Measurements from ENCODE around the gene INAFM1. TPM values are rescaled to one million over a fixed set of nuclear protein-coding genes. Genes with fewer than 3 reads are reported as not detected.

INAFM1 gene
- total RNA-seq (2014; rRNA removed; shearing (Covaris generic)) = 1.7 TPM in 2 replicates
- polyA plus RNA-seq (2014; cell fraction: nucleus; rRNA removed) = 1.9 and 3.3 TPM in 2 replicates

DNA sequence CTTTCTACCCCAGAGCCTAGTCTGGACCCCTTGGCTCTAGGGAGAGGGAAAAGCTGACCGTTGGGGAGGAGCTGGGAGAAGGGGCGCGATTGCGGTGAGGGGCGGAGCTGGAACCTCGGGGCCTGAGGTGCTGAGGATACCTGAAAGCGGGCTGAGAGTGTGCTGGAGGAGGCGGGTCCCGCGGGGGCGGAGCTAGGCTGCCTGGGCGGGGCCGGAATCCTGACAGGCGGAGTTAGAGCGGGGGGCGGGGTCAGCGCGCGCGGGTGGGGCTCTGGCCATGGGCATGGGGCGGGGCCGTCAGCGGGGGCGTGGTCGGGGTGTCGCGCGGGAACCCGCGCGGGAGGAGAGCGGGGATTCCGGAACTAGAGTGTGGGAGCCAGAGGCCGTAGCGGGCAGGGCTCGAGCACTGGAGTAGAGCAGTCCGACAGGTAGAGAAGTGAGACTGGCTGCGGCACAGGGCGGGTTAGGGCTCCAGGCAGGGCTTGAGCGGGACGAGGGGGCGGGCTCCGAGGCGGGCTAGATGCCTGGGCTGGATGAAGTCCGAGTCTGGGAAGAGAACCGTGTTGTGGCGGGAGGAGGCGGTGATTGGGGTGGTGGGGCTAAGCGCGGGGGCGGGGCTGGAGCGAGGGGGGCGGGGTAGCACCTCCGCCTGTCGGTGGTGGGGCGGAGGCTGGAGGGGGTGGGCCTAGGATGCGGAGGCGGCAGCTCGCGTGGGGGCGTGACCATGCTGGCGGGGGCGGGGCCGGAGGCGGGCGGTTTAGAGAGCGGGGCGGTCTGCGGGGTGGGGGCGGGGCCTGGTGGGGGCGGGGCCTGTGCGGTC is at the start of gene INAFM1:
TSS of gene INAFM1 (plus strand) at position 815 of the 820 bp plus-strand sequence. CDS start 35 bp downstream, outside the sequence.
- peak; percentile 85 for DNase-seq (ENCODE audit: extremely low read depth, low read depth)

DNA sequence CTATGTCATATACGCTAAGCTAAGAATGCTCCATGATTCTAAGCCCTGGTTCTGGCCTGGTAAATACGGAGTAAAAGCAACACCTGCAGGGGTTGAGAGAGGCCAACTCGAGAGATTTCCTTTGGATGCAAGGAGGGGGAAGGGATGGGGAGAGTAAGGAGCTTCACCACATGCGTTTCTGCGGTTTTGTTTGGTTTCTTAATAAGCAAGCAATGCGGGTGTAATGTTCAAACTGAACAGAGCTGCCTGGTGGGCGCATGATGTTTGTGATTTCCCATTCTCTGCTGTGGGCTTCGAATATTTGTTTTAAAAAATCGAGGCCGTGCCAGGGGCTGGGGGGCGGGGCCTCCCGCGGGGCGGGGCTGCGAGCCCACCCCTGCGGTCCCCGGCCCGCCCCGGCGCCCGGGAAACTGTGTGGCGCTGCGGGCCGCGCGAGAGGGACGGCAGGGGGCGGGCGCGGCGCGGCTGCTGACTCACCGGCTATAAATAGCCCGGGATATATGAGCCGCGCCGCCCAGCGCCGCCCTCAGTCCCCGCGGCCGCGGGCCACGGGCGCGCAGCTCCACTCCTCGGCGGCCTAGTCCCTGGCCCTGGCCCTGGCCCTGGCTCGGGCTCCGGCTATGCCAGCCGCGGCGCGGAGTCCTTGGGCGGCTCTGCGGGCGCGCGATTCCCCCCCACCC is 48.8 kb upstream of the INAFM1 start:
- peak; percentile 75 for DNase-seq (ENCODE audit: extremely low read depth, low read depth)

DNA sequence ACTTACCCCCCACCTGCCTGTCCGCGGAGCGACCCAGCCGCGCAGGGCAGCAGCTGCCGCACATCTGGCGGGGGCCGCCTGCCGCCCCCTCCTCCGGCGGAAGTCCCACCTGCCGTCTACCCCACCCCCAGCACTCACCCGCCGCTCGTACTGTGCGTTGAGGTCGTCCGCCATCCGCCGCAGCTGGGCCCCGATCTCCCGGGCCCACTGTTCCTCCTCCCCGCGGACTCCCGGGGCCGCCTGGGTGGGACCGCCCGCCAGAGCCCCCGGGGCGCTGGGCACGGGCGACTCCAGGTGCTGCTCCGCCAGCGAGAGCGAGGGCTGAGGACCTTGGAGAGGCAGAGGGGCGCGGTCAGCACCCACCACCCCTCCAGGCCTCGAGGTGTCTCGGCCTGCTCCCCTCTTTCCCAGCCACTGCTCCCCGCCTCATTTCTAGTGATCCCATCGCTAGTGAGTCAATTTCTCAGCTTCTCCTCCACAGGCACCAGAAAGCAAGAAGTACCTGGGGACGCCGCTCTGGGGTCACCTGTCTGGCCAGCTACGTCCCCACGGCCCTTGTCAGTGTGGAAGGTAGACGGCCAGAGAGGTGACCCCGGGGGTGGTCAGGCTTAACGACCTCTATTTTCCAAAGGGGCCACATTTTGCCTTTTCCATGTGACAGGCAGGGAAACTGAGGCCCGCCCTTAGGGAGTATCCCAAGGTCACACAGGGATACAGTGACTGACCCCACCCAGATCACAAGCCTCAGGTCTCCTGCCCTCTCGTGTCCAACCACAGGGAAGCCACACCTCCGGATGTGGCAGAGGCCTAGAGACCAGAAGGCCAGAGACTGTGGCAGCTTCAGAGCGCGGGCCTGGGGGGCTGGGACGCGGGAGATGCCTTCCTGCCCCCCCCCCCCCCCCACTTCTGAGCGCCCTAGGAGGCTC is 48.0 kb upstream of the INAFM1 start:
- peak; percentile 82 for DNase-seq (ENCODE audit: extremely low read depth, low read depth)

DNA sequence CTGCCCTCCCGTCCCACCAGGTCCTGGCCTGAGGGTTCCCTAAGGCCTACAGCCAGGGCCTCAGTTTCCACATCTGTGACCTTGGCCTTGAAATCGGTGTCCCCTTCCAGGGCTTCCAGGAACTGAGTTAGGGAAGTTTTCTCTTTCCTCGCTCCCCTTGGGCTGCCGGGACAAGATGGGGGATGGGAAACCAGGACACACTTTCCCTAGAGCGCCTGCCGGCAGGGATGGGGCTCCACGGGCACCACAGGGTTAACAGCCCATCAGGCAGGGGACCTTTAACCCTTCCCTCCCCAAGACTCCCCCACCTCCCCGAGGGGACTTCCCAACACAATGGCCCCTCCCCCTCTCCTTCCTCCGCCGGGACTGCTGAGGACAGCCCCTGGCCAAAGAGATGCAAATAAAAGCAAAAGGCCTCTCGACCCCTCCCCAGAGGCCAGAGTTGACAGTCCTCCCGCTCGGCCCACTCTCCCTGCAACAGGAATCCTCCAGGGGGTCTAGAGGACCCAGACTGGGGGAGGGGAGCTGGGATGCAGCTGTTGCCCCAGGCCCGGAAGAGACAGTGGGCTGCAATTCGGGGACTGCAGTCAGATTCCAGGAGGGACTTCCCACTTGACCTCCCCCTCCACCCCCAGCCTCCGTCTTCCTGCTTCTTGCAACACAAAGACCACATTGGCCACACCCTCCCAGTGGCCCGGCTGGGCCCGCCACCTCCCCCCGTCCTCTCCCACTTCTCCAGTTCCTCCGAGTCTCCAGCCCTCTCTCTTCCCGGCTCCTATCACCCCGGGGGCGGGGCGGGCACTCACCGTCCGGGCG is 47.1 kb upstream of the INAFM1 start:
- peak; percentile 89 for DNase-seq (ENCODE audit: extremely low read depth, low read depth)

DNA sequence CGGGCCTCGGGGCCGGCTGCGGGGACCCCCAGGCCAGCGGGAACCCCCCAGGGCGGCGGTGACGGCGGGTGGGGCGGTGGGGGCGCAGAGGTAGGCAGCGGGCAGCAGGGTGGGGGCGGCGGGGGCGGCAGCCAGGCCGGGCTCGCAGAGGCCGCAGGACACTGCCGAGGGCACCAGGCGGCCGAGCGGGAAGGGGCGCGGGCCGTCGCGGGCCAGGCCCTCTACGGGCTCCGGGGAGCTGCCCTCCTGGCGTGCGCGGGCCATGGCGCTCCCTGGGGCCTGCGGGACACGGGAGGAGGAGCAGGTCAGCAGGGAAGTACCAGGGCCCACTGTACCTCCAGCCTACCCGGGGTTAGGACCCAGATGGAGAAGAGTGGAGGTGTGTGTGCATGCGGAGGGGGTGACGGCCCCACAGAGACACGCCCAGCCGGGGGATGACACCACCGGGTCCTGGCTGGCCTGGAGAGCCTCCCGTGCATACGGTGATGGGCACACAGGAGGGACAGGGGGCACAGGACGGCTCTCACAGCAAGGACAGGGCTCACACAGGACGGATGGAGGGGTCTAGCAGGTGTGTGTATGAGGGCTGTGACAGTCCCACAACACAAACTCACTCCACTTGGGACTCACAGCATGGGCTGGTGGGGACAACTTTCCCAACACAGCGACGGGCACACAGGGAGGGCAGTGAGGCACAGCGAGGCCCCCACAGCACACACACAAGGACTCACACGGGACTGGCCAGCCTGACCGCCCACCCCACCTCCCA is 46.3 kb upstream of the INAFM1 start:
- no peak for DNase-seq (ENCODE audit: extremely low read depth, low read depth)

DNA sequence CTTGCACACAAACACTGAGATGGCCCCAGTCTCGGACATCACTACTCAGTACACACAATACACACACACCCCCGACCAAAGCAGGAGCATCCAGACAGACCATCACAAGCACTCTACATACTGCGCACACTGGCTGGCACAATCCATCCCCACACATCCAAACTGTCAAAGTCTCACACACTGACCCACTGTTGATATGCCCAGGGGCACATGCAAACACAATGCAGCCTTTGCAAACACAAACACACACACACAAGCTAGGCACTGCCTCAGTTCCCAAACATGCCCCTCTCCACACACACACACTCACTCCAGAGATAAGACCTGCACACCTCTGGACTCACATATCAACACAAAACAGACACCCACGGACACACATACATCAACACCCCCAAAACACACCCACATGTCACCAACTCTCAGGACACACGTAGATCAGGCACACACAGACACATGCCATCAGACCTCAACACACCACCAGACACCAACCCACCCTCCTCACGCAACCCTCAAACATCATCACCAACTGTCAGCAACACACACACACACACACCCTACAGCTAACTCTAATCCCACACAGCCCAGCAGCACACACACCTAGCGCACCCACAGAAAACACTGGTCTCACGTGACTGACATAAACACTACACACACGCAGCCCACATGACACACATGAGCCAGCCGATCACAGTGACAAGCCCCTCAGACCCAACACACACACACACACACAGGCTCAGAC is 45.6 kb upstream of the INAFM1 start:
- no peak for DNase-seq (ENCODE audit: extremely low read depth, low read depth)

DNA sequence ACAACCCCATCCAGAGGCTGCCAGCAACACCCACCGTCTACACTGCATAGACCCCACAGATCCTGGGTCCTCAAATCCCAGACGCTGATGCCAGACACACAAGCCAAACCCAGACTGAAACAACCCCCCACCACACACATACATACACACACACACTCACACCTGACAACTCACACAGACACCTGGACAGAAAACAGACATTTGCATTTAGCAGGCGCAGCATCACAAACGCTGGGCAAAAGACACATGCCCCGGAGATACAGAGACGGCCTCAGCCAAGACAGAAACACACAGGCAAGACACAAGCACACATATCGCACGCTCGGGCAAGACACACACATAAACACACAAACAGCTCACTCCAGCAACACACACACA is 45.0 kb upstream of the INAFM1 start:
- no peak for DNase-seq (ENCODE audit: extremely low read depth, low read depth)

DNA sequence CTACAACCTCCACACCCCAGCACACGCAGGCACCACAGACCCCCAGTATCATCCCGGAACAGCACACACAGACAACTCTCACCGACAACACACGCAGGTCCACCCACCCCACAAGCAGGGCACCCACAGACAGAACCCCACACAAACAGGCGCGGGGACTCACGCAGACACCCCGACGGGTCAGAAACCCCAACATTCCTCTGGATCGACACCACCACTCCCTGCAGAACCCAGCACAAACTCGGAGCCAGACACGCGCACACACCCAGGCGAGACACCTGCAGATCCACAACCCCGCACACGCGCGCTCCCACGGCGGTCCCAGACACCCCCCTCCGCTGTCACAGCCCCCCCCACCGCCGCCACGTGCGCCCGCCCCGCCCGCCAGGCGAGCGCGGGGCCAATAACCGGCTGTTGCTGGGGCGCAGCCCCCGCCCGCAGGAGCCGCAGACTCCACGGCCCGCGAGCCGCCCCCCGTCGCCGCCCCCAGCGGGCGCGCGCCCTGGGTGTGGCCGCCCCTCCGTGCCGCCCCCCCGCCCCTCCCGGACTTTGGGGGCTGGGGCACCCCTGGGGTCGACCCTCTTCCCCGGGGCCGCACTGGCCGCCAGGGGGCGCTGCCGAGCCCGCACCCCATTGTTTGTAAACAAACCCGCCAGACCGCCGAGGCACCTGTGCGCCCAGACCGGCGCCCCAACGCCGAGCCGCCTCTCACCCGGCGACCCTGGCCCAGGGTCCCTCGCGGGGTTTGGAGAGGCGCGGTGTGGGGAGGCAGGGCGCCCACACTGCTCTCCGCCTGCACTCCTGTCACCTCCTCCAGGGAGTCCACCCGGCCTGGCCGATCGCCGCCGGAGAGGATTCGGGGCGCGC is 44.4 kb upstream of the INAFM1 start:
- DNase-seq (ENCODE audit: extremely low read depth, low read depth) = no peak

DNA sequence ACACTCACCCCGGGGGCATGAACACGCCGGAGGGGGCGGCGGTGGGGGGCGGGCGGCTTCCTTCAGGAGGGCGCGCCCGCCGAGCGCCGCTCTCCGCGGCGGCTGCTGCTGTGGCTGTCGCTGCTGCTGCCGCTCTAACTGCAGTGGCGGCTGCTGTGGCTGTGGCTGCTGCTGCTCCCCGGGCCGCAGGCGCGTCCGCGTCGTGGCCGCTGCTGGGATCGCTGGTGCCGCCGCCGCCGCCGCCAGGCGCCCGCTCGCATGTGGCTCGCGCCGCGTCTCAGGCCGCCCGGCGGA is 43.8 kb upstream of the INAFM1 start, which contains the start of gene BBC3:
TSS of gene BBC3 (minus strand) at position 279 of the 294 bp plus-strand sequence. CDS start 2,768 bp downstream, outside the sequence.
- DNase-seq (ENCODE audit: extremely low read depth, low read depth) = no peak

DNA sequence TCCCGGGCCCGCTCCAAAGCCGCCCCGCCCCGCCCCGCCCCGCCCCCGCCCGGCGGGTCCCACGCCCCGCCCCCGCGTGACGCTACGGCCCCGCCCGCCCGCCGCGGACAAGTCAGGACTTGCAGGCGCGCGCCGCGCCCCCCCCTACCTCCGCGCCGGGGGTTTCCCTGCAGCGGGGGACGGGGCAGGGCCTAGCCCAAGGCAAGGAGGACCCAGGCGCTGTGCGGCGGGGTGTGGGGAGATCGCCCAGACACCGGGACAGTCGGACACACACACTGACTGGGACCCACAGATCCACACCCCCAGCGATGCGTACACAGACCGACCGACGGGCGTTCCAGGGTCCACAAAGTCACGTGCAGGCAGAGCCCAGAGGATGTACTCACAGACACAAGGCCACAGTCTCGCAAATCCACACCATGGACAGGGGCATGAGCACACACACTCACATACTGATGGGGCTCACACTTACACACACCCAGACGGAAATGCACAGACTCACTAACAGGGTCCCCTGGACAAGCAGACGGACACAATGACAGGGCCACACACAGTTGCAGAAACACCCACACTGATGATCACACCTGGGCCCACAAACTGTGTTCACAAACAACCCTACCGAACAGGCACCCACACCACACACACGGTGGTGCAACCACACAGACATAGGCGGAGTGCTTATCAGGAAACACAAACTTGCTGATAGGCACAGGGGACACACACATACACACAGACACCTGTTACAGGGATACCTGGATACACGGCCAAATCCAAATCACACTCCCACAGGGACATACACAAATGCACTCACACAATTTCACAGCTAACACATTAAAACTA is 43.2 kb upstream of the INAFM1 start:
- no peak for DNase-seq (ENCODE audit: extremely low read depth, low read depth)

DNA sequence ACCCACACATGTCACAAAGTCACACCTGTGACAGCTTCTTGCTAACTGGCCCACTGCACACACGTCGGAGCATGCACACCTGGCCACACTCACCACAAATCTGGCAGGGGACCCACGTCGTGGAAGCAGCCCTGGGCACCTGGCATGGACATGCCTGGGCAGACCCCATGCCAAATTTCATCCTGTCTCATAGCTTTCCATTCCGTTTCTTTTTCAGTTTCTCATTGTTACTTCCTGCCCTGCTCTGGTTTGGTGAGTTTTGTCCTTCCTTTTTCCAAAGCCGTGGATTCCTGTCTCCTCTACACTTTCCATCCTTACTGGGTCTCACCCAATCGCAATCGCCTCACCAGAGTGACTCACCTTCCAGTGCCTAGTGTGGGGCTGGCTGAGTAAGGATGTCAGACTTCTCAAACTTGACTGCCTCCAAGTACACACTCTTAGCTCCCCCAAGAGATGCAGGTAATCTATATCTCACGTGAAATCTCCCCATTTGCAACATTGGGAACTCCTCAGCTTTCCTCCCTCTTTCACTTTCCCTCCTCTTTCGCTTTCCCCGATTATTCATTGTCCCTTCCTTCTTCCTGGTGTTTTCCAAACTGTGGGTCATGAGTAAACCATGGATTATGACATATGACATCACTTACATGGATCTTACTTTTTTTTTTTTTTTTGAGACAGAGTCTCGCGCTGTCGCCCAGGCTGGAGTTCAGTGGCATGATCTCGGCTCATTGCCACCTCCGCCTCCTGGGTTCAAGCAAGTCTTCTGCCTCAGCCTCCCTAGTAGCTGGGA is 42.1 kb upstream of the INAFM1 start:
- DNase-seq (ENCODE audit: extremely low read depth, low read depth) = no peak

DNA sequence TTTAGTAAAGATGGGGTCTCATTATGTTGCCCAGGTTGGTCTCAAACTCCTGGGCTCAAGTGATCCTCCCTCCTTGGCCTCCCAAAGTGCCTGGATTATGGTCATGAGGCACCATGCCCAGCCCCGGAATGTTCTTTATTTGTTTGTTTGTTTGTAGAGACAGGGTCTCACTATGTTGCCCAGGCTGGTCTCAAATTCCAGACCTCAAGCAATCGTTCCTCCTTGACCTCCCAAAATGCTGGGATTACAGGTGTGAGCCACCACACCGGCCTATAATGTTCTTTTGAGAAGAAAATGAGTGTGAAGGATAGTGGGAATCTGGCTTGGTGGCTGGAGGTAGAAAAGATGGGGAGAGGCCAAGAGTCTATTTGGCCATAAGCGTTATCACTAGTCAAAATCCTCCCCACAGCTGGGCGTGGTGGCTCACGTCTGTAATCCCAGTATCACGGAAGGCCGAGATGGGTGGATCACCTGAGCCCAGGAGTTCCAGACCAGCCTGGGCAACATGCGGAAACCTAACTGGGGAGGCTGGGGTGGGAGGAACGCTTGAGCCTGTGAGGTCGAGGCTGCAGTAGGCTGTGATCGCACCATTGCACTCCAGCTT is 38.5 kb upstream of the INAFM1 start:
- DNase-seq (ENCODE audit: extremely low read depth, low read depth) = no peak

DNA sequence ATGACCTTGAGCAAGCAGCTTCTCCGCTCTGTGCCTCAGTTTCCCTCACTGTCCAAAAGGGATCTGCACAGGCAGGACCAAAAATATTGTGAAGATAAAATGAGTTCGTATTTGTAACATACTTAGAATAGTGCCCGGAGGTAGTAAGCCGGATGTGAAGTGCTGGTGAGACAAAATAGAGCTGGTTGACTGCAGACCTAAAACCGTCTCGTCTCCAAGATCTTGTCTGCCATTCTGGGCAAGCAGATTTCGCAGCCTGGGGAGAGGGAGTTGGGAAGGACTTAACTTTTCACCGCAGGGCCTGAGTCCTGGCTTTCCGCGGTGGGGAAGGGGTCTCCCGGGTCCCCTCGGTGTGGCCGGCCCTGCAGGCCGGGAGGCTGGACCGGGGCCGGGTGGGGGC is 35.5 kb upstream of the INAFM1 start:
- no peak for DNase-seq (ENCODE audit: extremely low read depth, low read depth)

DNA sequence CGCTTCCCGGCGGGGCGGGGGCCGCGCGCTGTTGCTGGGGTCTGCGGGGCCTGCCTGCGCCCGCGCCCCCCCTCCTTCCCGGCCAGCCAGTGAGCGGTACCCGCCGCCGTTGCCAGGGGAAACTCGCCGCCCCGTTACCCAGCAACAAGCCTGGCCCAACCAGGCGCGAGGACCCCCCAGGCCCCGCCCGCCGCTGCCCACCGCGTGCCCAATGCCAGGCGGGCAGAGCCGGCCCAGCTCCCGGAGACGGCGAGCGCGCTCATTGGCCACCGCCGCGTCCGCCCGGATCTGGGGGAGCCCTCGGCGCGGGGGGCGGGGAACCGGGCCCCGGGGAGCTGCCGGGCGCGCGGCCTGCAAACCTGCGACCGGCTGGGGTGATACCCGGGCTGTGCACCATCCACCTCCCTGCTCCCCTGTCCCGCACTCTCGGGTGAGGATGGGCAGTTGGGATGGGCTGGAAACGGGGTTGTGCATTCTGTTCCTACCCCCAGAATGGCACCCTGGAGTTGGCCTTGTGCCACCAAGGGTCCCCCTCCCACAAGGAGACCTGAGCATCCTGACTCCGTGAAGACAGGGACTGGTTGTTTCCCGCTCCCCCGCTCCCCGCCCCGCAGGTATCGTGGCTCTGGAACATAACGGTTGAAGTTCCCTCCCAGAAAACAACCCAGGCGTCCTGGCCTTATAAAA is 34.9 kb upstream of the INAFM1 start:
- DNase-seq (ENCODE audit: extremely low read depth, low read depth) = no peak

DNA sequence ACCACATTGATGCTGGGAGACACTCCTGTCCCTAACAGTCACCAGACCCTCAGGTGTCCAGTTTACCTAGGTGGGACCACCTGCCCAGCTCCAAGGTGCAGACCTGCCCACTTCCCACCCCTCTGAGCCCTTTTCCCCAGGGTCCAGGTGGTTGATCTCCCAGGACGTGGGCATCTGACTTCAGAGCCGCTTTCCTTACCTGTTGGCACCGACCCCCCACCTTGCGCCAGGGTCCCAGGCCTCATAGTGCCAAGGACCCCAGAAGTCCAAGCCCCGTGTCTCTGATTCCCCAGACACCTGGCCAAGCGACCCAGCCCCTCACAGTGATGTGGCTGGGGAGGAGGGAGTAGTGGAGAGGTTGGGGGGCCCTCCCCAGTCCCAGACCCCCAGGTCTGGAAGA is 34.1 kb upstream of the INAFM1 start:
- DNase-seq (ENCODE audit: extremely low read depth, low read depth) = no peak
